IPS-18c (cell line): ENCODE measurements around the gene MMP2.

ENCODE experiments used
- H3K4me3 ChIP-seq: 2 replicates; pipeline ENCODE4 v1.7.0; 2013; ENCODE audit warnings: low read depth, mild to moderate bottlenecking, low read length, moderate library complexity; ENCODE audit not compliant: insufficient read depth
- H3K9me3 ChIP-seq: one replicate; pipeline ENCODE4 v1.6.1; 2013; ENCODE audit warnings: mild to moderate bottlenecking, low read length, moderate library complexity; ENCODE audit not compliant: control insufficient read depth, insufficient read depth

MMP2 gene

DNA sequence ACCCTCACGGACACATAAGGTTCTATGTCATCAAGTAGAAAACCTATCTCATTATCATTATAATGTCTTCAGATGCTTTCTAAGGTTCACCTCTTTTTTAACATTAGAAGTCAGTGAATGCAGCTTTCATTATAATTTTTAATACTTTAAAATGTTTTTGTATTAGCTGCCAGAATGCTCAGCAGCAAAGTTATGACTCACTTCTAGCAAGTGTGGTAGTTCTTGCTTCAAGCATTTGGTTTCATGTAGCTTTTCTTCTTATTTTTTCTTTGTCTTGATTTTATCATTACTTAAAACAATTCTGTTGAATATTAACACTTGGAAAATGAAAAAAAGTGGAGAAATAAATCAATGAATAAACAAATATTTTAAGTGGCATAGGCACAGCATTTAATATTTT, 53.2 kb downstream of the MMP2 start:
- no peak overlapping the region for H3K4me3 ChIP-seq
- no peaks in the 10 kb centered on the region for H3K9me3 ChIP-seq

DNA sequence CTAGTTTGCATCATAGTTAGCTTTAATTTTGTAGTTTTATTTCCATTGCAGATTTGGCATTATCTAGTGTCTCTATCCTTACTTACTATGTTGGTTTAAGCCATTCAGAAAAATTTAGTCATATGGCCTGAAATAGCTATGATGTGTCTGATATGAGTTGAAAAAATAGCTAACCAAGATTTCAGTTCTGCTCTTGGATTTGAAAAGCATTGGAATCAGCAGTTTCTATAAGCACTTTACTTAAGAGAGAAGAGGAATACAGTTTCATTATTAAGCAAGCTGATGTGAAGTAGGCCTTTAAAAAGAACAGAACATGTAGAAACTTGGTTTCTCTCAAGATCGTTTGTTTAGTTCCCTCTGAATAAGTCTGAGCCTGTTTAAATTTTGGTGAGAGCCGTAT, 55.8 kb downstream of the MMP2 start:
- Histone ChIP-seq H3K9me3 (no peaks in the 10 kb centered on the region), H3K4me3 (no peak overlapping the region)

DNA sequence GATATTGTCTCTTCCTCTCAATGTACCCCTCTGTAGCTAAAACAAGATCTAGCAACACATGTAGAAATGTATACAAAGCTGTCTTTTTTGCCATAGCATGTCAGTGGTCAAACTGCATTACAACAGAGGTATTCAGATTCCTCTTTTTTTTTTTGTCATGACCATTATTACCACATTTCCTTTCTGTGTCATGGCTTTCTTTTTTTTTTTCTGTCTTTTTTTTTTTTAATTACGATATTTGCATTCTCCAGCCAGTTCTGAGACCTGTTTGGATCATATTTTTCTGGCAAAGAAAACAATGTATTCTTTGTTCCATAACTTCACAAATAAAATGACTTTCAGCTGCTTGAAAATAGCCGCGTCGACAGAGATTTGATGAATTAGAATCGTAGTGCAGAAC, 60.1 kb downstream of the MMP2 start:
- Histone ChIP-seq H3K4me3 (no peak overlapping the region), H3K9me3 (no peaks in the 10 kb centered on the region)

DNA sequence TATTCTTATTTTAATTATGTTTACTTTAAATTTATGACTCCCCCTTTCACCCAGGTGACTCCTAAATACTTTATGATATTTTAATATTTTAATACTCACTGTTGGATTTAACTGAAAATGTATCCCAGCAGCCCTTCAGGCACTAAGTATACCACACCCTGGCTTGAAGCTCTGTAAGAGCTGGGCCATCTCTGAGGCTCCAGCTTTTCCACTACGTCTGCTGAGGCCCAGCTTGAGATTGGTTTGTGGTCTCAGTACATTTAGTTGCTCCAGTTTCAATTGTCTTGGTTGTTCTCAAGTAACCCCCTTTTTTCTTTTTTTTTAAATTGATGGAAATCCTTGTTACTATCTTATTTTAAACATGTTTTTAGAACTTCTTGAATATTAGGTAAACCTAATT, 60.5 kb downstream of the MMP2 start:
- Histone ChIP-seq H3K9me3 (no peaks in the 10 kb centered on the region), H3K4me3 (no peak overlapping the region)

DNA sequence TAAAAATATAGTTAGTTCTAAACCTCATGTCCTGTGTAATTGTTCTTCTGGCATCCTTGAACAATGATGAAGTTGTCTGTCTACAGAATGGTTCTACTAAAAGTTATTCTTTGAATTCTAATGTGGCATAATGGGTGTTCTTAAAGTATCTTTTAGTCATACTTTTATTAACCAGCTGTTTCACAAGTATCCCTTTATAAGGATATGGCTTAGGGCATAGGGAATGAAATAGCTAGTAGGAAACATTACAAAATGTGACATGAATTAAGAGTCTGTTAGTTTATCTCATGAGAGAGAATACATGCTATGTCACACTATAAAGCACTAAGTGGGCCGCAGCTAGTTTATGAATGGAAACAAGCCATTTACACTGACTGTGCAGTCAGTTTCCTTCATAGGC, 61.2 kb downstream of the MMP2 start:
- Histone ChIP-seq H3K4me3 (no peak overlapping the region), H3K9me3 (no peaks in the 10 kb centered on the region)

DNA sequence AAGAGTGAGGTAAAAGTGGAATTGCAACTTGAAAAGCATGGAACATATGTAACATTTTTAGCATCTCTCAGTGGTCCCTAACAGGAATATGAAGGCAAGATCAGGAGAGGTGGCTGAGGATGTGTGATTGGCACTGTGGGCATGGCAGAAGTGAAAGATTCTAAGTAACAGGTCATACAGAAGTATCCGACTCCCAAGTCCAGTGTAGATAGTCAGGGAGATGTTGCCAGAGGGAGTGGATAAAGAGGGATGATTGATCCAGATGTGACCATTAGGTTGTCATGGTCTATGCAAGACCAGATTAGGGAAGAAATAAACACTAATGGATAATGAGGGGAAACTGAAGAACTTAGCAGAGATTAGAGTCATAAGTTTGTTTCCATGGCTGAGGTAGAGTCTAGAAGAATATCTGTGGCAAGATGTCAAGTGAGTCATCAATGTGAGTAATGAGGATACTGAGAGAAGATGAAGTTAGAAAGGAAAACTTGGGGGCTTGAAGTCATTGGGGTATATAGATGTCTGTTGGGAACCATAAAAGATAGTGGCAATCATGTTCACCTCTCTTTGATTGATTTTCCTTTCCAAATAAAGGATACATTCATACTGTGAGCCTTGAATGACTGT, 63.6 kb downstream of the MMP2 start:
- H3K9me3 ChIP-seq: no peaks in the 10 kb centered on the region
- H3K4me3 ChIP-seq: no peak overlapping the region

DNA sequence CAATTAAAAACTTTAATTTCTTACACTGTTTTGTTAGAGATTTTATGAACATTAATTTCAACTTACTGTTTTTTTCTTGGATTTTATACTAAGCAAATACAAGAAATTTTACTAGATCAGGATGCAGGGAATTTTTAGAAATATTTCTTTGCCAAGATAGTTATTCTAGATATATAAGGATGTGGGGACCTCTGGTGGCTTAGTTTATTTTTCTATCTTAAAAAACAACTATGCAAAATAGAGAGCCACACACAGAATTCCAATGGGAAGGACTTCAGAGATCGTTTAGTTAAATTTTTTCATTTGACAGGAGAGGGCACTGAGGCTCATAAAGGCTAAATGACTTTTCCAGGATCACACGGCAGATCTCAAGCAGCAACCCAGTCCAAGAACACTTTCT, 64.5 kb downstream of the MMP2 start:
- Histone ChIP-seq H3K9me3 (no peaks in the 10 kb centered on the region), H3K4me3 (no peak overlapping the region)

DNA sequence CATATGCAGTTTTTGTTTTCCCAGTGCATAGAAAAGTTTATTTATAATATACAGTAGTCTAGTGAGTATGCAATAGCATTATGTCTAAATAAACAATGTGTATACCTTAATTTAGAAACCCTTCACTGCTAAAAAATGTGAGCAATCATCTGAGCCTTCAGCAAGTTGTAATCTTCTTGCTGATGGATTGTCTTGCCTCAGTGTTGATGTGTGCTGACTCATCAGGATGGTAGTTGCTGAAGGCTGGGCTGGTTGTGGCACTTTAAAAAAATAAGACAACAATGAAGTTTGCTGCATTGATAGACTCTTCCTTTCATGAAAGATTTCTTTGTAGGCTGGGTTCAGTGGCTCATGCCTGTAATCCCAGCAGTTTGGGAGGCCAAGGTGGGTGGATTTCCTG, 73.6 kb downstream of the MMP2 start:
- H3K4me3 ChIP-seq: no peak overlapping the region
- no peaks in the 10 kb centered on the region for H3K9me3 ChIP-seq

DNA sequence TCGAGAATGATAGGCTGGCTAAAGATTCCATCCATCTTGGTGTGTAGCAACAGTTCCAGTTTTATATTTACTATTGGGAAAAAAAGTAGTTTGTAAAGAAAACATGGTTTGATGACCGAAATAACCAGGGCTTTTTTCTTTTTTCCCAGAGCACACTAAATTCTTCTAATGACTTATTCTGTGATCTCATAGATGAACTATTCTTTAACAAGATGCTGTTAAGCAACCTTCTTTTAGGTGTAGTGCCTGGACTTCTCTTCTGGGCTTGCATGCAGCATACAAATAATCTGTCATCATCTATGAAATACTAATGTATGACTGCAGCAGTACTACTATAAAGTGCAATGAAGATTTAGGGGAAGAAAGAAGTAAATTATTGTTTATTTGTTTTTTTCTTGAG, 76.4 kb downstream of the MMP2 start:
- H3K4me3 ChIP-seq: no peak overlapping the region
- no peaks in the 10 kb centered on the region for H3K9me3 ChIP-seq
